GM12878 (cell line): ENCODE data around the gene KLF18. TPM values are rescaled to one million over a fixed set of nuclear protein-coding genes. Genes with fewer than 3 reads are reported as not detected.

Experiments used
- ATAC-seq: fragments of 200-7000 bp; cut with Tn5 transposase; 3 replicates; pipeline ENCODE4 v1.9.1; 2020; ENCODE audit warnings: mild to moderate bottlenecking, moderate library complexity
- BruUV-seq: library from RNA; stranded (reverse); fragments of 400-500 nt; replicated peaks from 2 replicates; lab custom pipeline; 2021; lab: Mats Ljungman, UMichigan
- CTCF ChIA-PET: fragments of 300-600 bp; sonication (Branson Sonifier 250); formaldehyde crosslinking; extraction: SDS; loops from one replicate; lab custom pipeline; 2021; ENCODE audit warnings: inconsistent platforms; lab: Yijun Ruan, JAX
- POLR2A ChIA-PET: fragments of 350-600 bp; formaldehyde crosslinking; extraction: SDS; loops from one replicate; lab custom pipeline; 2021; ENCODE audit warnings: inconsistent platforms; lab: Charles Lee
- RAD21 ChIA-PET: fragments of 300-600 bp; sonication (Branson Sonifier 250); formaldehyde crosslinking; loops from one replicate; lab custom pipeline; 2023; ENCODE audit warnings: antibody characterized with exemption; ENCODE audit not compliant: unreplicated experiment; lab: Charles Lee
- SMC1A ChIA-PET: fragments of 300-600 bp; sonication (Branson Sonifier 250); formaldehyde crosslinking; loops from one replicate; lab custom pipeline; 2023; ENCODE audit not compliant: unreplicated experiment, uncharacterized antibody; lab: Charles Lee
- DNase-seq: peaks from one replicate; pipeline ENCODE4 v3.0.0-alpha.2; 2011; ENCODE audit warnings: low read depth, low spot score
- FAIRE-seq: peaks from 3 replicates; lab custom pipeline; 2011; peaks lifted over from hg19 to GRCh38; lab: Jason Lieb, UNC
- H2AFZ ChIP-seq: 2 replicates; pipeline ENCODE4 v1.6.0; 2011; ENCODE audit warnings: low read depth, low read length, control low read depth; ENCODE audit not compliant: control insufficient read depth
- H3K27ac ChIP-seq: 2 replicates; pipeline ENCODE4 v1.5.1; 2011; ENCODE audit warnings: control low read depth; ENCODE audit not compliant: control insufficient read depth, insufficient read depth
- H3K27me3 ChIP-seq, 2 experiments: replicated peaks in 1 of 2; 2 replicates each; pipeline versions ENCODE4 v1.6.0 to v1.6.1; 2011; ENCODE audit warnings: low read length in 1 of 2; ENCODE audit not compliant: control insufficient read depth in 2 of 2, insufficient read depth in 2 of 2
- H3K36me3 ChIP-seq, 2 experiments: 2 replicates each; pipeline ENCODE4 v1.5.1; 2011; ENCODE audit warnings: low read length in 1 of 2; ENCODE audit not compliant: control insufficient read depth in 2 of 2, insufficient read depth in 2 of 2
- H3K4me1 ChIP-seq: 2 replicates; pipeline ENCODE4 v1.6.1; 2011; ENCODE audit warnings: mild to moderate bottlenecking, low read length, moderate library complexity, mixed read lengths; ENCODE audit not compliant: control insufficient read depth, insufficient read depth
- H3K4me2 ChIP-seq: 2 replicates; pipeline ENCODE4 v1.6.0; 2011; ENCODE audit warnings: control low read depth; ENCODE audit not compliant: control insufficient read depth, insufficient read depth
- H3K4me3 ChIP-seq: fragments of 200-600 bp; sonication (generic); 2 replicates; pipeline ENCODE4 v1.5.1; 2016
- H3K79me2 ChIP-seq: 2 replicates; pipeline ENCODE4 v1.6.0; 2011; ENCODE audit warnings: low read length; ENCODE audit not compliant: control insufficient read depth, insufficient read depth
- H3K9ac ChIP-seq: 2 replicates; pipeline ENCODE4 v1.8.0; 2011; ENCODE audit warnings: low read length, control low read depth, mixed read lengths; ENCODE audit not compliant: control insufficient read depth, insufficient read depth
- H3K9me3 ChIP-seq: replicated peaks from 3 replicates; pipeline ENCODE4 v1.5.1; 2011; ENCODE audit warnings: mild to moderate bottlenecking, low read length; ENCODE audit not compliant: control insufficient read depth, insufficient read depth
- H4K20me1 ChIP-seq: 2 replicates; pipeline ENCODE4 v1.6.0; 2011; ENCODE audit not compliant: control insufficient read depth, insufficient read depth
- BACH1 ChIP-seq: fragments of 450-650 bp; IDR thresholded peaks from 2 replicates; pipeline ENCODE4 v1.6.1; 2017; ENCODE audit warnings: mild to moderate bottlenecking, borderline replicate concordance
- CBX3 ChIP-seq: fragments of 200-600 bp; sonication (generic); IDR thresholded peaks from 2 replicates; pipeline ENCODE4 v1.6.1; 2016; ENCODE audit warnings: low read depth, borderline replicate concordance
- HDAC6 ChIP-seq: fragments of 200-600 bp; sonication (generic); IDR thresholded peaks from one replicate; pipeline ENCODE4 v1.8.0; 2017; ENCODE audit warnings: antibody characterized with exemption; ENCODE audit not compliant: unreplicated experiment
- MEF2B ChIP-seq: fragments of 450-650 bp; IDR thresholded peaks from 2 replicates; pipeline ENCODE4 v1.6.1; 2018; ENCODE audit warnings: mild to moderate bottlenecking, moderate library complexity; ENCODE audit not compliant: partially characterized antibody, poor library complexity, severe bottlenecking
- MXI1 ChIP-seq: fragments of 150-350 bp; IDR thresholded peaks from 2 replicates; pipeline ENCODE4 v1.6.1; 2011; ENCODE audit warnings: low read depth, mild to moderate bottlenecking, inconsistent platforms, low read length, improper control_type of control experiment
- SP1 ChIP-seq: IDR thresholded peaks from one replicate; pipeline ENCODE4 v1.6.1; 2011; ENCODE audit warnings: low read depth, low read length
- TCF7 ChIP-seq: IDR thresholded peaks from 2 replicates; pipeline ENCODE4 v1.6.1; 2014; ENCODE audit warnings: antibody characterized with exemption, borderline replicate concordance
- WGBS: methylation state at CpG from one replicate; pipeline ENCODE4 v1.1.6; 2016; ENCODE audit warnings: low lambda C conversion rate; ENCODE audit not compliant: insufficient replicate concordance, insufficient coverage; ENCODE audit errors: missing lambda C conversion rate; 5-methylcytosine and 5-hydroxymethylcytosine counted together
- in situ Hi-C: fragments of 300-500 bp; cut with MboI; formaldehyde crosslinking; loops from 9 replicates; pipeline ENCODE4 v1.14.3; 2018; ENCODE audit warnings: mixed read lengths
- intact Hi-C: fragments of 100-400 bp; cut with micrococcal nuclease; formaldehyde crosslinking; loops from one replicate; pipeline ENCODE4 v1.14.2; 2022; ENCODE audit not compliant: unreplicated experiment
- polyA plus RNA-seq, 11 experiments: library from polyadenylated mRNA; depleted of rRNA in 4 of 11; unstranded in 6 of 11; stranded (reverse) in 5 of 11; fragments of >200 nt; fragmentation: Nextera tagmentation in 4 of 11; fragmentation: Illumina TruSeq in 1 of 11; extraction: Ambion mirVana in 4 of 11; extraction: Trizol in 1 of 11; gene quantifications; 1 replicate in 1 of 11; 2 replicates in 10 of 11; pipeline versions ENCODE4 v1.2.1 to v1.2.3, GENCODE V29; 2011 to 2016; ENCODE audit warnings: inconsistent platforms in 2 of 11, missing spikeins in 2 of 11, low read depth in 1 of 11
- total RNA-seq, 4 experiments: library from RNA; depleted of rRNA in 3 of 4; stranded (reverse); fragments of >200 nt in 3 of 4; fragmentation: Illumina TruSeq in 1 of 4; extraction: Trizol in 1 of 4; gene quantifications; 2 replicates each; pipeline versions ENCODE4 v1.2.1 to v1.2.3, GENCODE V29; 2013 to 2021
- TF ChIP-seq, protein P1 (sequence below): fragments of 450-650 bp; IDR thresholded peaks from 2 replicates; pipeline ENCODE4 v1.6.1; 2017; ENCODE audit warnings: antibody characterized with exemption, mild to moderate bottlenecking, moderate library complexity
- TF ChIP-seq, protein P2 (sequence below): fragments of 450-650 bp; IDR thresholded peaks from 2 replicates; pipeline ENCODE4 v1.6.1; 2017; ENCODE audit warnings: mild to moderate bottlenecking, moderate library complexity
- TF ChIP-seq, protein P3 (sequence below): IDR thresholded peaks from 2 replicates; pipeline ENCODE4 v1.6.1; 2012; ENCODE audit warnings: improper control_type of control experiment, low read depth, low read length; ENCODE audit not compliant: insufficient replicate concordance

KLF18 gene
- total and polyA plus RNA-seq, 10 of the 15 experiments (the other 5 are each of a cell fraction or from before 2014, with no cell fraction given), result not detected

DNA sequence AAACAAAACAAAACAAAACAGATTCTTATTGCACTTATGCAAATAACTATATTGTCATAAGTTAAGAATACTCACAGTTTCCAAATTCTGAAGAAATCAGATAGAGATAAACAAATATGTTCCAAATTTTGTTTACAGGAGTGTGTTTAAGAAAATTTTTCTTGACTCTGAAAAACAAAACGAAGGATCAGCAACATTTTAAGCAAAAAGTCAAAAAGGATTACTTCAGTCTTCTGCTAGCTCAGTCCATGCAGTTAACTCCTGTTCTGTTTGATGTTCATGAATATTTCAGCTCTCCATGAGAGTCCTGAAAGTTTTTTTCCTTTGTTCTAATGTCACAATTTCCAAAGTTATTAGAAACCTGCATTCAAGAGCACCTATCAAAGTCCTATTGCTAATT is 33.2 kb upstream of the KLF18 start (continued):
- TF ChIP-seq, protein P1, sequence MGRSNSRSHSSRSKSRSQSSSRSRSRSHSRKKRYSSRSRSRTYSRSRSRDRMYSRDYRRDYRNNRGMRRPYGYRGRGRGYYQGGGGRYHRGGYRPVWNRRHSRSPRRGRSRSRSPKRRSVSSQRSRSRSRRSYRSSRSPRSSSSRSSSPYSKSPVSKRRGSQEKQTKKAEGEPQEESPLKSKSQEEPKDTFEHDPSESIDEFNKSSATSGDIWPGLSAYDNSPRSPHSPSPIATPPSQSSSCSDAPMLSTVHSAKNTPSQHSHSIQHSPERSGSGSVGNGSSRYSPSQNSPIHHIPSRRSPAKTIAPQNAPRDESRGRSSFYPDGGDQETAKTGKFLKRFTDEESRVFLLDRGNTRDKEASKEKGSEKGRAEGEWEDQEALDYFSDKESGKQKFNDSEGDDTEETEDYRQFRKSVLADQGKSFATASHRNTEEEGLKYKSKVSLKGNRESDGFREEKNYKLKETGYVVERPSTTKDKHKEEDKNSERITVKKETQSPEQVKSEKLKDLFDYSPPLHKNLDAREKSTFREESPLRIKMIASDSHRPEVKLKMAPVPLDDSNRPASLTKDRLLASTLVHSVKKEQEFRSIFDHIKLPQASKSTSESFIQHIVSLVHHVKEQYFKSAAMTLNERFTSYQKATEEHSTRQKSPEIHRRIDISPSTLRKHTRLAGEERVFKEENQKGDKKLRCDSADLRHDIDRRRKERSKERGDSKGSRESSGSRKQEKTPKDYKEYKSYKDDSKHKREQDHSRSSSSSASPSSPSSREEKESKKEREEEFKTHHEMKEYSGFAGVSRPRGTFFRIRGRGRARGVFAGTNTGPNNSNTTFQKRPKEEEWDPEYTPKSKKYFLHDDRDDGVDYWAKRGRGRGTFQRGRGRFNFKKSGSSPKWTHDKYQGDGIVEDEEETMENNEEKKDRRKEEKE, result no peak
- TF ChIP-seq CBX3 (no peak), HDAC6 (no peak), TCF7 (no peak)

DNA sequence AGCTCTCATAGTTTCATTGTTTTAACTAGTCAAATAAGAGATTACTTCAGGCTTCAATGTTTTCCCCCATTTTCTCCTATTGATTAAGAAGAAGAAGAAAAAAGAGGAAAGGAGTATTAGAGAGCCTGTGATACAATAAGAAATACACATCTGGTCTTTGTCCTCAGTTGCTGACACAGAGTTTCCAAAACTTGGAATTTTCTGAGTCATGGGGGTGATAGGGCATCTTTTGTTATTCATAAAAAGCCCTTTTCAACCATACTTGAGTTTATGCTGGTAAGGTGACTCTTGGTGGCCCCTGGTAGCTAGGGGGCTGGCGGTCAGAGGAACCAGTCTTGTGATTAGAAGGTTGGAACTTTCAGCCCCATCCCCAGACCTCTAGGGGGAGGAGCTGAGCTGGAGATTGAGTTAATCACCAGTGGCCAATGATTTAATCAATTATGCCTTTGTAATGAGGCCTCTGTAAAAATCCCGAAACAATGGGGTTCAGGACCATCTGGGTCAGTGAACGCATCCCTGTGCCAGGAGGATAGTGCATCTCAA is 28.9 kb upstream of the KLF18 start:
- Histone ChIP-seq H3K79me2 (no peaks in the 10 kb centered on the region), H3K9ac (no peak overlapping the region), H3K4me1 (no peaks in the 10 kb centered on the region), H3K4me2 (no peak overlapping the region), H4K20me1 (no peaks in the 10 kb centered on the region), H3K27ac (no peak overlapping the region), H2AFZ (no peak overlapping the region), H3K9me3 (no peaks in the 10 kb centered on the region; the same call in 2 of the 3 replicates), H3K27me3 (peaks cover 0 to 2% of the 10 kb centered on the region in 2 experiments; a peak in 1 of 4 replicates), H3K4me3 (no peak overlapping the region), H3K36me3 (no peaks in the 10 kb centered on the region)
- POLR2A ChIA-PET, result no interaction called here
- SMC1A ChIA-PET, result interaction anchor here (0.8 kb wide), 1 partner anchor 81 kb away, joined by 3 read pairs; no protein-coding TSS in a partner anchor
- no TSS peak for BruUV-seq
- RAD21 ChIA-PET, result no interaction called here
- WGBS, result 42% methylated on average over 3 of the region's 3 CpGs
- no peak for ATAC-seq
- no peak for FAIRE-seq
- in situ Hi-C loops, result no loop called here
- DNase-seq, result no peak
- intact Hi-C loops, result no loop called here
- CTCF ChIA-PET, result no interaction called here
- TF ChIP-seq MXI1, result no peak
- TF ChIP-seq, protein P2, sequence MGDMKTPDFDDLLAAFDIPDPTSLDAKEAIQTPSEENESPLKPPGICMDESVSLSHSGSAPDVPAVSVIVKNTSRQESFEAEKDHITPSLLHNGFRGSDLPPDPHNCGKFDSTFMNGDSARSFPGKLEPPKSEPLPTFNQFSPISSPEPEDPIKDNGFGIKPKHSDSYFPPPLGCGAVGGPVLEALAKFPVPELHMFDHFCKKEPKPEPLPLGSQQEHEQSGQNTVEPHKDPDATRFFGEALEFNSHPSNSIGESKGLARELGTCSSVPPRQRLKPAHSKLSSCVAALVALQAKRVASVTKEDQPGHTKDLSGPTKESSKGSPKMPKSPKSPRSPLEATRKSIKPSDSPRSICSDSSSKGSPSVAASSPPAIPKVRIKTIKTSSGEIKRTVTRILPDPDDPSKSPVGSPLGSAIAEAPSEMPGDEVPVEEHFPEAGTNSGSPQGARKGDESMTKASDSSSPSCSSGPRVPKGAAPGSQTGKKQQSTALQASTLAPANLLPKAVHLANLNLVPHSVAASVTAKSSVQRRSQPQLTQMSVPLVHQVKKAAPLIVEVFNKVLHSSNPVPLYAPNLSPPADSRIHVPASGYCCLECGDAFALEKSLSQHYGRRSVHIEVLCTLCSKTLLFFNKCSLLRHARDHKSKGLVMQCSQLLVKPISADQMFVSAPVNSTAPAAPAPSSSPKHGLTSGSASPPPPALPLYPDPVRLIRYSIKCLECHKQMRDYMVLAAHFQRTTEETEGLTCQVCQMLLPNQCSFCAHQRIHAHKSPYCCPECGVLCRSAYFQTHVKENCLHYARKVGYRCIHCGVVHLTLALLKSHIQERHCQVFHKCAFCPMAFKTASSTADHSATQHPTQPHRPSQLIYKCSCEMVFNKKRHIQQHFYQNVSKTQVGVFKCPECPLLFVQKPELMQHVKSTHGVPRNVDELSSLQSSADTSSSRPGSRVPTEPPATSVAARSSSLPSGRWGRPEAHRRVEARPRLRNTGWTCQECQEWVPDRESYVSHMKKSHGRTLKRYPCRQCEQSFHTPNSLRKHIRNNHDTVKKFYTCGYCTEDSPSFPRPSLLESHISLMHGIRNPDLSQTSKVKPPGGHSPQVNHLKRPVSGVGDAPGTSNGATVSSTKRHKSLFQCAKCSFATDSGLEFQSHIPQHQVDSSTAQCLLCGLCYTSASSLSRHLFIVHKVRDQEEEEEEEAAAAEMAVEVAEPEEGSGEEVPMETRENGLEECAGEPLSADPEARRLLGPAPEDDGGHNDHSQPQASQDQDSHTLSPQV, result no peak
- TF ChIP-seq, protein P3, sequence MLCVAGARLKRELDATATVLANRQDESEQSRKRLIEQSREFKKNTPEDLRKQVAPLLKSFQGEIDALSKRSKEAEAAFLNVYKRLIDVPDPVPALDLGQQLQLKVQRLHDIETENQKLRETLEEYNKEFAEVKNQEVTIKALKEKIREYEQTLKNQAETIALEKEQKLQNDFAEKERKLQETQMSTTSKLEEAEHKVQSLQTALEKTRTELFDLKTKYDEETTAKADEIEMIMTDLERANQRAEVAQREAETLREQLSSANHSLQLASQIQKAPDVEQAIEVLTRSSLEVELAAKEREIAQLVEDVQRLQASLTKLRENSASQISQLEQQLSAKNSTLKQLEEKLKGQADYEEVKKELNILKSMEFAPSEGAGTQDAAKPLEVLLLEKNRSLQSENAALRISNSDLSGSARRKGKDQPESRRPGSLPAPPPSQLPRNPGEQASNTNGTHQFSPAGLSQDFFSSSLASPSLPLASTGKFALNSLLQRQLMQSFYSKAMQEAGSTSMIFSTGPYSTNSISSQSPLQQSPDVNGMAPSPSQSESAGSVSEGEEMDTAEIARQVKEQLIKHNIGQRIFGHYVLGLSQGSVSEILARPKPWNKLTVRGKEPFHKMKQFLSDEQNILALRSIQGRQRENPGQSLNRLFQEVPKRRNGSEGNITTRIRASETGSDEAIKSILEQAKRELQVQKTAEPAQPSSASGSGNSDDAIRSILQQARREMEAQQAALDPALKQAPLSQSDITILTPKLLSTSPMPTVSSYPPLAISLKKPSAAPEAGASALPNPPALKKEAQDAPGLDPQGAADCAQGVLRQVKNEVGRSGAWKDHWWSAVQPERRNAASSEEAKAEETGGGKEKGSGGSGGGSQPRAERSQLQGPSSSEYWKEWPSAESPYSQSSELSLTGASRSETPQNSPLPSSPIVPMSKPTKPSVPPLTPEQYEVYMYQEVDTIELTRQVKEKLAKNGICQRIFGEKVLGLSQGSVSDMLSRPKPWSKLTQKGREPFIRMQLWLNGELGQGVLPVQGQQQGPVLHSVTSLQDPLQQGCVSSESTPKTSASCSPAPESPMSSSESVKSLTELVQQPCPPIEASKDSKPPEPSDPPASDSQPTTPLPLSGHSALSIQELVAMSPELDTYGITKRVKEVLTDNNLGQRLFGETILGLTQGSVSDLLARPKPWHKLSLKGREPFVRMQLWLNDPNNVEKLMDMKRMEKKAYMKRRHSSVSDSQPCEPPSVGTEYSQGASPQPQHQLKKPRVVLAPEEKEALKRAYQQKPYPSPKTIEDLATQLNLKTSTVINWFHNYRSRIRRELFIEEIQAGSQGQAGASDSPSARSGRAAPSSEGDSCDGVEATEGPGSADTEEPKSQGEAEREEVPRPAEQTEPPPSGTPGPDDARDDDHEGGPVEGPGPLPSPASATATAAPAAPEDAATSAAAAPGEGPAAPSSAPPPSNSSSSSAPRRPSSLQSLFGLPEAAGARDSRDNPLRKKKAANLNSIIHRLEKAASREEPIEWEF, result no peak
- TF ChIP-seq MEF2B, result no peak
- TF ChIP-seq BACH1, result no peak
- no peak for TF ChIP-seq SP1
